WTC11 (cell line): ENCODE measurements around the gene TCAF2. TPM values are rescaled to one million over a fixed set of nuclear protein-coding genes. Genes with fewer than 3 reads are reported as not detected.
A peak's percentile ranks its signal among the peaks of the same experiment; 100 is the strongest.
"Not testable (repeated sequence)": the region's sequence is repeated elsewhere in the genome, so short reads cannot be mapped to it uniquely, and the experiment has no call there.

ENCODE experiments used
- ATAC-seq: fragments of 200-7000 bp; cut with Tn5 transposase; 2 replicates; pipeline ENCODE4 v1.10.0; 2021; ENCODE audit warnings: mild to moderate bottlenecking, moderate library complexity
- Bru-seq: library from RNA; stranded (reverse); fragments of 400-500 nt; gene quantifications from one replicate; lab custom pipeline; 2021; lab: Mats Ljungman, UMichigan
- CTCF ChIA-PET: fragments of 300-600 bp; sonication (Branson Sonifier 250); formaldehyde crosslinking; loops from one replicate; lab custom pipeline; 2021; ENCODE audit warnings: antibody characterized with exemption; lab: Charles Lee
- POLR2A ChIA-PET: fragments of 350-600 bp; sonication (Branson Sonifier 250); formaldehyde crosslinking; loops from one replicate; lab custom pipeline; 2021; ENCODE audit warnings: antibody characterized with exemption; lab: Charles Lee
- DNase-seq: peaks from one replicate; pipeline ENCODE4 v3.0.0; 2021; ENCODE audit warnings: low spot score
- H3K27ac Mint-ChIP-seq: 2 replicates; pipeline ENCODE4 v1.8.0; 2021; ENCODE audit warnings: mixed read lengths
- H3K27me3 Mint-ChIP-seq: 2 replicates; pipeline ENCODE4 v1.8.0; 2021; ENCODE audit warnings: low read depth, mild to moderate bottlenecking, moderate library complexity, mixed read lengths
- H3K36me3 Mint-ChIP-seq: 2 replicates; pipeline ENCODE4 v1.8.0; 2021; ENCODE audit warnings: mixed read lengths
- H3K4me1 Mint-ChIP-seq: 2 replicates; pipeline ENCODE4 v1.8.0; 2022; ENCODE audit warnings: mixed read lengths
- H3K4me3 Mint-ChIP-seq: 2 replicates; pipeline ENCODE4 v1.8.0; 2021; ENCODE audit warnings: mild to moderate bottlenecking, moderate library complexity, mixed read lengths
- H3K9me3 Mint-ChIP-seq: 2 replicates; pipeline ENCODE4 v1.8.0; 2021; ENCODE audit warnings: mixed read lengths
- long read RNA-seq, 3 experiments: library from RNA in 1 of 3; library from capped mRNA in 1 of 3; library from polyadenylated mRNA in 1 of 3; unstranded in 2 of 3; stranded (forward) in 1 of 3; transcript quantifications; one replicate each; pipeline ENCODE4 v2.0.0, GENCODE V29; 2021
- total RNA-seq: library from RNA; stranded (reverse); gene quantifications from 3 replicates; pipeline ENCODE4 v1.2.3, GENCODE V29; 2021

TCAF2 gene
- total RNA-seq: 0.15 to 0.21 TPM (median 0.21 TPM) in 3 replicates
- percentile 6 among the genes with signal in this experiment for Bru-seq, nascent RNA
- long read RNA-seq, experiment 1, partial matches to known transcripts: 0 of 1 reads
- long read RNA-seq, experiment 1, other reads (novel, unspliced or antisense): 1 of 1 reads
- long read RNA-seq, experiment 2: 0 reads
- long read RNA-seq, experiment 3: 0 reads

DNA sequence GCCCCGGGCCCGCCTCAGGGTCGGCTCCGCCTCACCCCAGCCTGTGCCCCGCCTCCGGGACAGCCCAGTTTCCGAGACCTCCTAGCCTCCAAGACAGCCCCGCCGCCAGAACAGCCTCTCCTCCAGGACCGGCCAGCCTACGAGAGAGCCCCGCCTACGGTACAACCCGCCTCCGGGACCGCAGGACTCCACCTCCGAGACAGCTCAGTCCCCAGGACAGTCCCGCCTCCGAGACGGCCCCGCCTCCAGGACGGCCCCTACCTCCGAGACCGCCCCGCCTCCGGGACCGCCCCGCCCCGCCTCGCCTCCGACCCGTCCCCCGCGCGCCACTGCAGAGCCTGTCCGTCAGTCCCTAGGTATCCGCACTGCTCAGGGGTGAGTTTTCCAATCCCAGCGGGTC, at the start of gene TCAF2:
Gene TCAF2, plus strand, starts transcription at position 329 of the 400 bp plus-strand sequence.
- POLR2A ChIA-PET, H3K36me3 Mint-ChIP-seq, H3K27ac Mint-ChIP-seq, H3K9me3 Mint-ChIP-seq, DNase-seq, H3K4me1 Mint-ChIP-seq, H3K27me3 Mint-ChIP-seq, CTCF ChIA-PET, H3K4me3 Mint-ChIP-seq: not testable (repeated sequence)
- peak; percentile 98 for ATAC-seq

DNA sequence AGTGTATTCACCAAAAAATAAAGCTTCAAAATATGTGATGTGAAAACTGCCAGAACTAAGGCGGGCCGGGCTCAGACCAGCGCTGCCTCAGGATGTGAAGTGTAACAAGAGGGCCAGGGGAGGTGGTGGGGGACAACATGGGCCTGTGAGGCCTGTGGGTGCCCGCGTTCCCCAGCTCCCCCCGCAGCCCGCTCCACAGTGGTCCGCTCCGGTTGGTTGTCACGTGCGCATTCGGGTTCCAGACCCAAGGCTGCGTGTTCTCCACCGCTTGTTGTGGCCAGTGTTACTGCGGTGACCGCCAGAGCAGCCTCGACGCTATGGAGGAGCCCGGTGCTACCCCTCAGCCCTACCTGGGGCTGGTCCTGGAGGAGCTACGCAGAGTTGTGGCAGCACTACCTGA, 49.3 kb upstream of the TCAF2 start, which contains the start of gene CTAGE15:
Gene CTAGE15, plus strand, starts transcription at position 301 of the 400 bp plus-strand sequence. Its CDS starts 17 bp downstream, at position 318.
- H3K27ac Mint-ChIP-seq, H3K4me3 Mint-ChIP-seq, CTCF ChIA-PET, ATAC-seq, H3K36me3 Mint-ChIP-seq, POLR2A ChIA-PET, H3K9me3 Mint-ChIP-seq, H3K4me1 Mint-ChIP-seq, H3K27me3 Mint-ChIP-seq, DNase-seq: not testable (repeated sequence)

DNA sequence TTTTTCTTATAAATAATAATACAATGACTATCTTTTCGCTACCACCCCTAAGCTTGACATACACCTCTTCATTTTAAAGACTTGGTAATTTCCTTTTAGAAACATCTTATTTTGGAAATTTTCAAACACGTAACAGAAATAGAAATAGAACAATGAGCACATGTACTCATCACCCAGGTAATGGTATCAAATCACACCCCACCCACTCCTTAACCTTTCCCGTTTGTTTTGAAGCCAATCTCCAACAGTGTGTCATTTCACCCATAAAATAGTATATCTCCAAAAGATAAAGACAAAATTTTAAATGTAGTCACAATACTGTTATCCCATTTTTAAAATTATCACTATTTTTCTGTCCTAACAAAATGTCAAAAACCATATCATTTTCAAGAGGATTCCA, 32.6 kb upstream of the TCAF2 start:
- DNase-seq, H3K9me3 Mint-ChIP-seq, POLR2A ChIA-PET, H3K4me3 Mint-ChIP-seq, H3K4me1 Mint-ChIP-seq, ATAC-seq, H3K27me3 Mint-ChIP-seq, H3K27ac Mint-ChIP-seq, H3K36me3 Mint-ChIP-seq, CTCF ChIA-PET: not testable (repeated sequence)

DNA sequence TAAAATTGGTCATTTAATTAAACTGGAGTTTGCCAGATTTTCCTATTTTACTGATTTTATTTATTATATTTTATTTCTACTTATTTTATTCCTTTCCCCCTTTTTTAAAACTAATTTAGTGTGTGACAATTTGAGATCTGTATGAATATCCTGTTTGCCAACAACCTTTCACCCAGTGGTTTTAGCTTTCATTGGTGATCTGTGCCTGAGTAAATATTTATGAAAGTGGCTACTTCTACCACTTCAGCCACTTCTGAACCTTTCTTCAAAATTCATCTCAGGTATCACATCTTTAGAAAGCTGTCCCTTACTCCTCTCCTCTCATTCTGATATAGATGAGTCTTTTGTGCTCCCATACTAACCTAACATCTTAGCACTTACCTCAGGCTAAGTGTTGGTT, 30.9 kb upstream of the TCAF2 start:
- H3K9me3 Mint-ChIP-seq, POLR2A ChIA-PET, CTCF ChIA-PET: not testable (repeated sequence)

DNA sequence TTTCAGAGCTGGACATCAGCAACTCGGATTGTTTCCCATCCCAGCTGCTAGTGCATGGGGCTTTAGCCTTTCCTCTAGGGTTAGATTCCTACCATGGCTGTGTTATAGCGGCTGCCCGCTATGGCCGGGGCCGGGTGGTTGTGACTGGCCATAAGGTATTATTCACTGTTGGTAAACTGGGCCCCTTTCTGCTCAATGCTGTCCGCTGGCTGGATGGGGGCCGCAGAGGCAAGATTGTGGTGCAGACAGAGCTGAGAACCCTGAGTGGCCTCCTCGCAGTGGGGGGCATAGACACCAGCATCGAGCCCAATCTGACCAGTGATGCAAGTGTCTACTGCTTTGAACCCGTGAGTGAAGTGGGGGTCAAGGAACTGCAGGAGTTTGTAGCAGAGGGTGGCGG, 22.7 kb upstream of the TCAF2 start:
- H3K9me3 Mint-ChIP-seq, H3K4me1 Mint-ChIP-seq, H3K36me3 Mint-ChIP-seq, DNase-seq, H3K27ac Mint-ChIP-seq, CTCF ChIA-PET, H3K4me3 Mint-ChIP-seq, ATAC-seq, H3K27me3 Mint-ChIP-seq, POLR2A ChIA-PET: not testable (repeated sequence)

More for the DNA sequence above, 30.9 kb upstream of the TCAF2 start:
- not testable (repeated sequence) for ATAC-seq, H3K36me3 Mint-ChIP-seq, DNase-seq, H3K4me1 Mint-ChIP-seq, H3K4me3 Mint-ChIP-seq, H3K27me3 Mint-ChIP-seq, H3K27ac Mint-ChIP-seq

DNA sequence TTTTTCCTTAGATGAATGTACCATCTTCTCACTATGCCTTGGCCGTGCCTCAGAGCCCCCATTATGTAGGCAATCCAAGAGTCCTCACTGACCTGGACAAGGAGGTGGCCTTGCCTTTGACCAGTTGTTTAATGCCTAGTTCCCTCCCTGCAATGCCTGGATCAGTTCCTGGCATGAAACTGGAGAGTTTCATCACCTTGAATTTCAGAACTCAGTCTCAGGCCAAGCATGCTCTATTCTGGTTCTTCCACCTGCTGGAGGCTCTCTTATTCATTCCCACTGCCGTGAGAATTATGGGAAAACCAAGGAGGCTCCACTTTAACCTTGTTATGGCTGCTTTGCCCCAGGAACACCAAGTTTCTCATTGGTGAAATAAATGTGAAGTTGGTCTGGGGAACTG, 17.2 kb upstream of the TCAF2 start:
- H3K9me3 Mint-ChIP-seq, DNase-seq, ATAC-seq, H3K4me1 Mint-ChIP-seq, POLR2A ChIA-PET, H3K36me3 Mint-ChIP-seq, H3K4me3 Mint-ChIP-seq, H3K27ac Mint-ChIP-seq, H3K27me3 Mint-ChIP-seq, CTCF ChIA-PET: not testable (repeated sequence)

DNA sequence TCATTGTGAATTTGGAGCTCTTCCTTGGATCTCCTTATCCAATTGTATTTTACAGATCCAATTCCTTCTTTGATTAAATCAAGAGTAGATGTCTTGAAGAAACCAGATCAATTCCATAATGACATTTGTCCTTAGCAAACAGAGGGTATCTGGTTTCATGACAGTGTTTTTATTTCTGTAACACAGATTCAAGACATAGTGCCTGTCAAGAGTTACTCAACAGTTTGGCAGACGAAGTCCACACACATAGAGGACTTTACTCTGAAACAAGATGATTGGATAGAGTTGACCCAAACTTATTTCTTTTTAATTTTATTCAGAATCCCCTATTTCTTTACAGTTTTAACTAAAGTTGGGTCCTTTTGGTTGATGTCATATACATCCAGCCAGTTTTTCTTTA, 14.7 kb upstream of the TCAF2 start:
- ATAC-seq, H3K4me3 Mint-ChIP-seq, H3K36me3 Mint-ChIP-seq, H3K9me3 Mint-ChIP-seq, H3K27ac Mint-ChIP-seq, DNase-seq, CTCF ChIA-PET, H3K4me1 Mint-ChIP-seq, H3K27me3 Mint-ChIP-seq, POLR2A ChIA-PET: not testable (repeated sequence)

DNA sequence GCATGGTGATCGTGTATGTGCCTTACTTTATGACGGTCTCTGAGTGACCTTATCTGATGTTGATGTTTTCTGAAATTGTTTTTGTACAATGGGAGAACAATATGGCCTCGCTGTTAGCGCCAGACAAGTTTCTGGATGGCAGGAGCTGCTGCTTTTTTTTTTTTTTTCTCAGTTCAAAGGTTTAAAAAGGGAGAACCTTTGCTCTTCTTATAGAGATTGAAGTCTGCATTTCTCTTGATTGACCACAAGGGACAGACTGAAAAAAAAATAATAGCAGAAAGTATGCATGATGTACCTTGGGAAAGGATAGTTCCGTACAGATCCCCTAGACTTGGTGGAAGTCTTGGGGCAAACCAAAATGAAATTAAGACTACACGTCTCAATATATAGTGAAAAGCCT, 5.2 kb upstream of the TCAF2 start:
- H3K36me3 Mint-ChIP-seq, H3K27me3 Mint-ChIP-seq, H3K27ac Mint-ChIP-seq, H3K4me3 Mint-ChIP-seq, H3K4me1 Mint-ChIP-seq, DNase-seq, CTCF ChIA-PET, H3K9me3 Mint-ChIP-seq, POLR2A ChIA-PET: not testable (repeated sequence)
- 0 out of 2 replicates have a peak, but pooled peaks have one; percentile 2 for ATAC-seq

DNA sequence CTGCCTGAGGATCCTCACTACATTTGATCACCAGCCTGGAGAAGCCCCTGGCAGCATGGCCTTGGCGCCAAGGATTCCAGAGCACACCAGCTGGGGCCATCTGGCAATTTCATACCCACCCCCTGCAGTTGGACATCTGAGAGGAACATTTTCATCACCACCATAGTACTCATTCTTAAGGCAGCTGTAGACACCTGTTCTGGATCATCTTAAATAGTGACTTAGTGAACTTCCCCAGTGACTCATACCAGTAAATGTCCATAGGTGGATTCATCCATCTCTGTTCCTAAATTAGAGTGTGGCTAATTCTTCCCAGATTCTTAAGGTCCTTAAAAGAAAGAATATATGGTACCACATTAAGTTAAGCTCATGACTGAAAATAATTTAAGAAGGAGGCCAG, 3.6 kb upstream of the TCAF2 start:
- H3K27me3 Mint-ChIP-seq, H3K27ac Mint-ChIP-seq, H3K4me1 Mint-ChIP-seq, POLR2A ChIA-PET, H3K4me3 Mint-ChIP-seq, CTCF ChIA-PET, ATAC-seq, H3K9me3 Mint-ChIP-seq, H3K36me3 Mint-ChIP-seq, DNase-seq: not testable (repeated sequence)

DNA sequence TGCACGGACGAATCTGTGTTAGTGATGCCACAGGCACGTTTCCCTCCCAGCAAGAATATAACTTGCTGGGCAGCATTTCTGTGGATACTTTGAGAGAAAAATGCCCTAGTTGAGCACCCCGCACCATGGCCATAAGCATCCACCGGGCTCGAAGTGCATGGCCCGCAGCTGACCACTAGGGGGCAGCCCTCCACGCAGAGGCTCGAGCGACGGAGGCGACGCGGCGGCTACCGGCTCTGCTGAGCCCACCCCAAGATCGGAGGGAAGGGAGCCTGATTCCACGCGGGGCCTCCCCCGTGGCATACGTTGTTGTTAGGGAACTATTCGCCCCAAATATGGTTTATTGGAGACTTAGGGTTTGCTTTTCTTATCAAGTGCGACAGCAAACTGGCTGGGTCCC, 716 bp upstream of the TCAF2 start:
- H3K27me3 Mint-ChIP-seq, CTCF ChIA-PET, H3K4me3 Mint-ChIP-seq, H3K9me3 Mint-ChIP-seq, H3K4me1 Mint-ChIP-seq, POLR2A ChIA-PET, DNase-seq, H3K27ac Mint-ChIP-seq, H3K36me3 Mint-ChIP-seq: not testable (repeated sequence)
- peak; percentile 11 for ATAC-seq

DNA sequence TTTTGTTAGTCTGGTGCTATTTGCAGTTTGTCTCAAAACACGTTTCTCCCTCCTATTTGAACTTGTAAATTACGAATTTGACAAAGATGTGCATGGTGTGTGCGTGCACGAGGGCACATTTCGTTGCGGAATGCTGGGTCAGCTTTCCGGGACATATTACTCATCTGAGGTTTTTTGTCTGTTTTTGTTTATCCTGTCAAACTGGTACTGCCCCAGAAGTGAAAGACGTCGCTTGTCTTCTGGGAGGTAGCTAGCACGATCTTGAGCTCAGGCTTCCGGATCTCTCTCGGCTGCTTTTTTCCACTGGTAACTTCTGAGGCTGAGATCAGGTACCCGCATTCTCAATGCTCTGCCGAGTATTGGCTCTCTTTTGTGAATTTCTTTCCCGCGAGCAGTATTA, 401 bp downstream of the TCAF2 start:
- ATAC-seq, CTCF ChIA-PET, POLR2A ChIA-PET, H3K27me3 Mint-ChIP-seq, H3K27ac Mint-ChIP-seq, H3K4me3 Mint-ChIP-seq, DNase-seq, H3K4me1 Mint-ChIP-seq, H3K9me3 Mint-ChIP-seq, H3K36me3 Mint-ChIP-seq: not testable (repeated sequence)

DNA sequence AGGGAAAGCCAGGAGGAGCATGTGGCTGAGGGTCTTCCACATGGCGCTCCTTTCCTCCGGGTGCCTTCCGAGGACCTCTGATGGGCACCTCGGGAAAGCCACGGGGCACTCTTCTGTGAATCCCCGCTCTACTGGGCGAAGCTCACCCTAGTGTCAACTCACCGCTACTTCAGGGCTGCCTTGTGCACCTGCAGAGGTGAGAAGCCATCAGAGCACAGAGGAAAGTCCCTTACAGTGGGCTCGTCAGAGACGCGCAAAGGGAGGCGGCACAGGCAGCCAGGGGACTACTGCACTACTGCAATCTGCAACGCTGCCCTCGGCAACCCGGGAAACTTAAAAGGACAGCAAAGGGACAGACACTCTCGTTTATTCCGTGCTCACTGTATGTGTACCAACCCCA, 1.4 kb downstream of the TCAF2 start:
- H3K36me3 Mint-ChIP-seq, H3K4me1 Mint-ChIP-seq, CTCF ChIA-PET, DNase-seq, H3K27ac Mint-ChIP-seq, H3K4me3 Mint-ChIP-seq, H3K9me3 Mint-ChIP-seq, H3K27me3 Mint-ChIP-seq, POLR2A ChIA-PET: not testable (repeated sequence)
- ATAC-seq: peak; percentile 17

DNA sequence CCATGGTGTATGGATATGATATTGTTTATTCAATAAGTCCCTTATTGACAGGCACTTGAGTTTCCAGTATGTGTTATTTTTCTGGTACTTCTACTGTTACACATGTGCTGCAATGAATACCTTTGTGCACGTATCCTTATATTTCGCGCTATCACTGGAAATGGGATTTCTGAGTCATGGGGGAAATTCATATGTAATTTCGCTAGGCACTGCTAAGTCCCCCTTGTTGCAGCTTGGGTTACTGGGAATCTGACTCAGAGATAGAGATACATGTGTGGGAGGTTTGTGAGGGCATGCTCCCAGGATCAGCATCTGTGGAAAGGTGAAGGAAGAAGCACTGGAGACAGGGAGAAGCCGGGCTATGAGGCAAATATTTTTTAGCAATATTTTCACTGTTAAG, 9.9 kb downstream of the TCAF2 start:
- H3K36me3 Mint-ChIP-seq, H3K27ac Mint-ChIP-seq, H3K4me1 Mint-ChIP-seq, ATAC-seq, H3K27me3 Mint-ChIP-seq, H3K4me3 Mint-ChIP-seq, CTCF ChIA-PET, H3K9me3 Mint-ChIP-seq, DNase-seq, POLR2A ChIA-PET: not testable (repeated sequence)
